ENCODE measurements around the gene PDZD8. TPM values are rescaled to one million over a fixed set of nuclear protein-coding genes. Genes with fewer than 3 reads are reported as not detected.
"Not testable (repeated sequence)": the region's sequence is repeated elsewhere in the genome, so short reads cannot be mapped to it uniquely, and the experiment has no call there.

Gene PDZD8
- total RNA-seq, 1 experiment from 2014 or later = 21.2 TPM

GRCh38 chr10:117318909-117319308 lies 56.3 kb downstream of the PDZD8 start:
- H3K4me1 ChIP-seq (replicated peaks) = no peaks in the 10 kb centered on the region; the same call in 1 of the 2 replicates
- H3K27me3 ChIP-seq (replicated peaks) = no peaks in the 10 kb centered on the region
- peaks cover 11% of the 10 kb centered on the region; the same call in 1 of the 2 replicates for H3K36me3 ChIP-seq
- H3K4me3 ChIP-seq = no peak overlapping the region
- no peak overlapping the region for H3K27ac ChIP-seq
- DNase-seq (ENCODE audit: low read depth in 1 of 2, low spot score in 2 of 2) = no peak
- no peaks in the 10 kb centered on the region for H3K9me3 ChIP-seq (replicated peaks)

GRCh38 chr10:117316701-117317100 lies 58.5 kb downstream of the PDZD8 start:
- no peak overlapping the region for H3K27ac ChIP-seq
- no peak overlapping the region for H3K4me3 ChIP-seq

GRCh38 chr10:117313641-117314040 lies 61.6 kb downstream of the PDZD8 start:
- Histone ChIP-seq H3K27me3 (replicated peaks) (no peaks in the 10 kb centered on the region), H3K9me3 (replicated peaks) (no peaks in the 10 kb centered on the region), H3K36me3 (peaks cover 18% of the 10 kb centered on the region), H3K4me1 (replicated peaks) (no peaks in the 10 kb centered on the region), H3K4me3 (no peak overlapping the region), H3K27ac (no peak overlapping the region)
- no peak for DNase-seq (ENCODE audit: low read depth in 1 of 2, low spot score in 2 of 2)

More at GRCh38 chr10:117316701-117317100, 58.5 kb downstream of the PDZD8 start:
- H3K9me3 ChIP-seq (replicated peaks) = no peaks in the 10 kb centered on the region
- peaks cover 14% of the 10 kb centered on the region; the same call in 1 of the 2 replicates for H3K36me3 ChIP-seq
- no peaks in the 10 kb centered on the region for H3K4me1 ChIP-seq (replicated peaks)
- no peak for DNase-seq (ENCODE audit: low read depth in 1 of 2, low spot score in 2 of 2)
- H3K27me3 ChIP-seq (replicated peaks) = no peaks in the 10 kb centered on the region

- no peak for DNase-seq (ENCODE audit: low read depth in 1 of 2, low spot score in 2 of 2)
- Histone ChIP-seq H3K9me3 (replicated peaks) (no peaks in the 10 kb centered on the region), H3K27ac (no peak overlapping the region), H3K36me3 (peaks cover 7% of the 10 kb centered on the region; the same call in 1 of the 2 replicates), H3K4me3 (no peak overlapping the region), H3K27me3 (replicated peaks) (no peaks in the 10 kb centered on the region), H3K4me1 (replicated peaks) (no peaks in the 10 kb centered on the region)
These were observed 62.8 kb downstream of the PDZD8 start for GRCh38 chr10:117312430-117312829.

GRCh38 chr10:117311261-117311660 lies 64.0 kb downstream of the PDZD8 start:
- H3K4me3 ChIP-seq = no peak overlapping the region
- DNase-seq (ENCODE audit: low read depth in 1 of 2, low spot score in 2 of 2) = no peak
- no peak overlapping the region for H3K27ac ChIP-seq
- no peaks in the 10 kb centered on the region for H3K4me1 ChIP-seq (replicated peaks)
- peaks cover 7% of the 10 kb centered on the region; the same call in 1 of the 2 replicates for H3K36me3 ChIP-seq
- H3K9me3 ChIP-seq (replicated peaks) = no peaks in the 10 kb centered on the region
- H3K27me3 ChIP-seq (replicated peaks) = no peaks in the 10 kb centered on the region

GRCh38 chr10:117306674-117307073 lies 68.6 kb downstream of the PDZD8 start:
- no peaks in the 10 kb centered on the region for H3K27me3 ChIP-seq (replicated peaks)
- H3K4me1 ChIP-seq (replicated peaks) = no peaks in the 10 kb centered on the region
- H3K4me3 ChIP-seq = no peak overlapping the region
- DNase-seq (ENCODE audit: low read depth in 1 of 2, low spot score in 2 of 2) = no peak
- H3K36me3 ChIP-seq = peaks cover 9% of the 10 kb centered on the region; the same call in 1 of the 2 replicates
- H3K27ac ChIP-seq = no peak overlapping the region
- no peaks in the 10 kb centered on the region for H3K9me3 ChIP-seq (replicated peaks)

GRCh38 chr10:117303451-117303850 lies 71.8 kb downstream of the PDZD8 start:
- H3K4me1 ChIP-seq (replicated peaks); H3K9me3 ChIP-seq (replicated peaks); H3K27me3 ChIP-seq (replicated peaks); H3K36me3 ChIP-seq; H3K4me3 ChIP-seq; H3K27ac ChIP-seq; DNase-seq (ENCODE audit: low read depth in 1 of 2, low spot score in 2 of 2): not testable (repeated sequence)

GRCh38 chr10:117300671-117301070 lies 74.6 kb downstream of the PDZD8 start:
- 0 out of 2 replicates have a peak, but pooled peaks cover 2% of the 10 kb centered on the region for H3K36me3 ChIP-seq
- DNase-seq (ENCODE audit: low read depth in 1 of 2, low spot score in 2 of 2) = no peak
- H3K4me1 ChIP-seq (replicated peaks) = no peaks in the 10 kb centered on the region
- no peak overlapping the region for H3K27ac ChIP-seq
- H3K4me3 ChIP-seq = no peak overlapping the region
- no peaks in the 10 kb centered on the region for H3K27me3 ChIP-seq (replicated peaks)
- no peaks in the 10 kb centered on the region for H3K9me3 ChIP-seq (replicated peaks)

GRCh38 chr10:117299435-117299834 lies 75.8 kb downstream of the PDZD8 start:
- Histone ChIP-seq H3K9me3 (replicated peaks) (no peaks in the 10 kb centered on the region), H3K4me1 (replicated peaks) (no peaks in the 10 kb centered on the region), H3K36me3 (no peaks in the 10 kb centered on the region), H3K27me3 (replicated peaks) (no peaks in the 10 kb centered on the region), H3K4me3 (no peak overlapping the region), H3K27ac (no peak overlapping the region)
- DNase-seq (ENCODE audit: low read depth in 1 of 2, low spot score in 2 of 2) = no peak

- no peaks in the 10 kb centered on the region for H3K4me1 ChIP-seq (replicated peaks)
- DNase-seq (ENCODE audit: low read depth in 1 of 2, low spot score in 2 of 2) = no peak
- no peaks in the 10 kb centered on the region for H3K36me3 ChIP-seq
- H3K27ac ChIP-seq = no peak overlapping the region
- H3K9me3 ChIP-seq (replicated peaks) = no peaks in the 10 kb centered on the region
- H3K4me3 ChIP-seq = no peak overlapping the region
- H3K27me3 ChIP-seq (replicated peaks) = no peaks in the 10 kb centered on the region
These were observed 77.0 kb downstream of the PDZD8 start for GRCh38 chr10:117298219-117298618.

GRCh38 chr10:117294735-117295134 lies 80.5 kb downstream of the PDZD8 start:
- Histone ChIP-seq H3K36me3 (peaks cover under 1% of the 10 kb centered on the region; the same call in 1 of the 2 replicates), H3K27me3 (replicated peaks) (no peaks in the 10 kb centered on the region), H3K27ac (no peak overlapping the region), H3K4me3 (no peak overlapping the region), H3K9me3 (replicated peaks) (no peaks in the 10 kb centered on the region), H3K4me1 (replicated peaks) (no peaks in the 10 kb centered on the region)
- DNase-seq (ENCODE audit: low read depth in 1 of 2, low spot score in 2 of 2) = no peak

- DNase-seq (ENCODE audit: low read depth in 1 of 2, low spot score in 2 of 2) = no peak
- H3K4me3 ChIP-seq = no peak overlapping the region
- H3K4me1 ChIP-seq (replicated peaks) = no peaks in the 10 kb centered on the region
- H3K36me3 ChIP-seq = peaks cover 6% of the 10 kb centered on the region
- no peaks in the 10 kb centered on the region for H3K9me3 ChIP-seq (replicated peaks)
- H3K27me3 ChIP-seq (replicated peaks) = no peaks in the 10 kb centered on the region
- H3K27ac ChIP-seq = no peak overlapping the region
These were observed 81.1 kb downstream of the PDZD8 start for GRCh38 chr10:117294039-117294645.

GRCh38 chr10:117290872-117291271 lies 84.4 kb downstream of the PDZD8 start:
- peaks cover 13% of the 10 kb centered on the region for H3K36me3 ChIP-seq
- not testable (repeated sequence) for DNase-seq (ENCODE audit: low read depth in 1 of 2, low spot score in 2 of 2); H3K27ac ChIP-seq; H3K4me1 ChIP-seq (replicated peaks); H3K4me3 ChIP-seq; H3K9me3 ChIP-seq (replicated peaks); H3K27me3 ChIP-seq (replicated peaks)

GRCh38 chr10:117284716-117285494 lies 90.3 kb downstream of the PDZD8 start:
- Histone ChIP-seq H3K27me3 (replicated peaks) (no peaks in the 10 kb centered on the region), H3K27ac (no peak overlapping the region), H3K36me3 (peaks cover 40% of the 10 kb centered on the region), H3K9me3 (replicated peaks) (no peaks in the 10 kb centered on the region), H3K4me3 (no peak overlapping the region), H3K4me1 (replicated peaks) (no peaks in the 10 kb centered on the region)
- DNase-seq (ENCODE audit: low read depth in 1 of 2, low spot score in 2 of 2) = no peak

All from SJSA1 (cell line).